C4-2B (cell line): ENCODE data around the gene GPBAR1.

Experiments
- H3K27ac ChIP-seq: fragments of 450-650 bp; 2 replicates; pipeline ENCODE4 v1.5.1; 2017
- CTCF ChIP-seq: fragments of 450-650 bp; conservative IDR thresholded peaks from 2 replicates; pipeline ENCODE4 v1.5.1; 2017; ENCODE audit warnings: mild to moderate bottlenecking
- ZFX ChIP-seq: fragments of 450-650 bp; IDR thresholded peaks from 2 replicates; pipeline ENCODE4 v1.6.1; 2017

The GPBAR1 gene

GRCh38 chr2:218274586-218274985, 13.8 kb downstream of the GPBAR1 start:
- TF ChIP-seq CTCF (no peak), ZFX (no peak)

DNA sequence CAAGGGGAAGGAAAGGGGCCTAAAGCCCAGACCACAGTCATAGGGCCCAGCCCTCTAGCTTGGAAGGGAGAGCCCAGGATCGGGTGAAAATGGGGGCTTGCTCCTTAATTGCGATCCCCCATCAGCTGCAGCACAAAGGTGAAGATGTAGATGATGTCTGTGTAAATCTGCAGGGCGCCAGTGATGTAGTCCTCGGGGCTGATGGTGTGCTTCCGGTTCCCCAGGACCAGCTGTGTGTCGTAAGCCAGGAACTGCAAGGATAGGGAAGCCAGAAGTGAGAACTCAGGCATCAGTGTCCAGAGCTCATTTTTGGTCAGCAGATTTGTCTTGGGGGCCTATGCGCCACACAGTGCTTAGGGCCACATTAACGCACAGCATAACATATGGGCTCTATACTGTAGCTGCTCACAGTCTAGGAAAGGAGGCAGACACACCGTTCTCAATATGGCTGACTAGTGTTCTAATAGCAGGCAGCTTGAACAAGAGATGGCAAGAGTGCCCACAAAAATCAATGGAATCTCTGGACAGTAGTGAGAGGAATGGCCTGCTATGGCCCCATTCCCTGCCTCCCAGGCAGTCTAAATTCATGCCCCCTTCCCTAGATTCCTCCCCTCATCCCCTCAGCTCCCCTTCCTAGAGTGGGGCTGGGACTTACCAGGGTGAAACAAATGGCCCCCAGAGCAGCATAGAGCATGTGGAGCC, 14.7 kb downstream of the GPBAR1 start:
- no peak for TF ChIP-seq ZFX
- no peak for TF ChIP-seq CTCF
- H3K27ac ChIP-seq: no peak overlapping the region

More at GRCh38 chr2:218274586-218274985, 13.8 kb downstream of the GPBAR1 start:
- H3K27ac ChIP-seq: no peak overlapping the region

DNA sequence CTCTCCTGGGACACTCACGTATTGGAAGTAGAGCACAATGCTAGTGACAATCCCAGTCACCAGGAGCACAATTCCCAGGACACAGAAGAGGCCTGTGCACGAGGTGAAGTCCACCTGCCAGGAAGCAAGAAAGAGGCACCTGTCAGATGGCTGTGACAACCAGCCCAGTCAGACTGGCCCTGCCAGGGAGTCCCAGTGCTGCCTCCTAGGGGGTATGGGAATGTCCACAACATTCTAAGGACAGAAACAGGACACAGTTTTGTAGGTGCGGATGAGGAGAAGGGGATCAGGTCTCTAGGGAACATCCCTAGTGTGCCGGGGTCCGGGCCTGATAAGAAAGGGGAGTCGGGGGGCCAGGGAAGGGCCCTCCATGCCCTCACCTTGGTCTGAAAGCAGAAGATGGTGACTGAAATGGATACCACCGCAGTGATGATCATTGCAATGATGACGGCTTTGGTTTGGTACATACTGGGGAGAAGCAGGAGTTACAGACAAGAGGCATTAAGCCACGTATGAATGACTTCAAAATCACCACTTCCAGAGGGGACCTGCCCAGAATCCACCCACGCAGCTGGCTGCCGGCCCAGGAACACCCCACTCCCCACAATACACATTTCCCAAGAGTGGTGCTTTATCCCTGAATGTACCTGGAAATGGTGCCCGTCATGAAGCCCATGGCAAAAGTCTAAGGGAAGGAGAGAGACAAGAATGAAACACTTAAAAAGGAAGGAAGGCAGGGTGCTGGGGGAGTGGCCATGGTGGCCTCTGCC, 16.4 kb downstream of the GPBAR1 start:
- no peak overlapping the region for H3K27ac ChIP-seq
- TF ChIP-seq CTCF (no peak), ZFX (no peak)

DNA sequence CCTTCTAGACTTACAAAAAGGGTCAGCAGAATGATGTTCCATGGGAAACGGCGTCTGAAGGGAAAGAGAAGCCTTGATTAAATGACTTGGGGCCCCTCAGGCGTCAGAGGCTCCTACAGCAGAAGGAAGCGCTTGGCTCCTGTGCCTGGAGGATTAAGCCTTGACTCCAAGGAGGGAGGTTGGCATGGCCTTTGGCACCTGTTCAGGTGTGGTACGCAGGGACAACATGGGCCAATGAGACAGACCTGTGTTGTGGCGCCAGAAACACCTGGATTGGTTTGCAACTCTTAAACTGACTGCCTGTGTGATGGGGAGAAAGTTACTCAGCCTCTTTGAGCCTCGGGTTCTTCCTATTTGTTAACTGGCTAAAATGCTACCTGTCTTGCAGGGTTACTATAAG, 17.1 kb downstream of the GPBAR1 start:
- H3K27ac ChIP-seq: no peak overlapping the region
- TF ChIP-seq CTCF: no peak
- TF ChIP-seq ZFX: no peak

GRCh38 chr2:218278531-218279360, 17.9 kb downstream of the GPBAR1 start:
- no peak overlapping the region for H3K27ac ChIP-seq
- TF ChIP-seq ZFX (no peak), CTCF (no peak)

- TF ChIP-seq CTCF: no peak
- no peak for TF ChIP-seq ZFX
- H3K27ac ChIP-seq: no peak overlapping the region
Measured at GRCh38 chr2:218280260-218280870, 19.6 kb downstream of the GPBAR1 start.
